Stimulated activated CD4-positive, alpha-beta T cell treated with anti-CD3 and anti-CD28 coated beads, Interleukin-2, amount 100 ng/mL, for 48 hours (primary cell): ENCODE measurements around the gene MAPKAPK2.
"Not testable (repeated sequence)": the region's sequence is repeated elsewhere in the genome, so short reads cannot be mapped to it uniquely, and the experiment has no call there.

Experiments used
- DNase-seq, 2 donors: peaks; one replicate each; pipeline ENCODE4 v3.0.0-alpha.2; 2020

Gene MAPKAPK2

DNA sequence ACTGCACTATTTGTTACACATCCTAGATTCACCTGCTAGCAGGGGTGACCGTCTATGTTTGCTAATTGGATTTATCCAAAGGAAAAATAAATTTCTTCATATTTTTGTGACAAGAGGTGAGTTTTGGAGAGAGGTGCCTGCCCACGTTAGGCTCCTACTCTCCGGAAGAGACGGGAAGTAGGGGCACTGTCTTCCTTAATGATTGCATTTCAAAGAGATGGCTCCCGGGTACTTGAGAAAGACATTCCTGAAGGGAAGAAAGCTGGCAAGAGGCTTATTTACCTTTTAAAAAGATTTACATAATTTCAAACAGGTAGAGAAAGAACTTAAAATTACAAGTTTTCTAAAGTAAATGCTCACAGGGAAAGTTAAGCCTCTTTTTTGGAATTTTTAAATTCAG lies 67.2 kb downstream of the MAPKAPK2 start:
- DNase-seq, result no peak

DNA sequence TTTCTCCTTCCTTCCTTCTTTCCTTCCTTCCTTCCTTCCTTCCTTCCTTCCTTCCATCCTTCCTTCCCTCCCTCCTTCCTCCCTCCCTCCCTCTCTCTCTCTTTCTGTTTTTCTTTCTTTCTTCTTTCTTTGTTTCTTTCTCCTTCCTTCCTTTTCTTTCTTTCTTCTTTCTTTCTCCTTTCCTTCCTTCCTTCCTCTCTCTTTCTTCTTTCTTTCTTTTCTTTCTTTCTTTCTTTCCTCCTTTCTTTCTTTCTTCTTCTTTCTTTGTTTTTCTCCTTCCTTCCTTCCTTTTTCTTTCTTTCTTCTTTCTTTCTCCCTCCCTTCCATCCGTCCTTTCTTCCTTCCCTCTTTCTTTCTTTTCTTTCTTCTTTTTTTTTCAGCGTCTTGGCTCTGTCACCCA lies 67.8 kb downstream of the MAPKAPK2 start:
- DNase-seq, result no peak

DNA sequence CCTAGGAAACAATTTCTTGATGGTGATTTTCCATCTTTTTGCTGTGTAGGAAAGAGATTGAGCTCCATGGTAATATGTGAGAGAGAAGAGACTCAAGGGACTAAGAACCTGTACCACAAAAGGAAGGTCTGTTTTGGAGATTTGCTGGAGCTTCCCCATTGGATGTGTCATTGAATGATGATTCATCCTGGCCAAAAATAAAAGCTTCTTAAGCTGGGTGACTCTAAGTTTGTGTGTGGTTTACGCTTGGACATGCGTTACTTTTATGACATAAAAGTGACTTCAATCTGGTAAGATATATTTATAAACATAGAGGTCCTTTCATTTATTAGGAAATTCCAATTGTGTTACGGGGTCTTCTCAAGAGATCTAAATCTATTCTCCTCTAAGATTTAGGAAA lies 68.4 kb downstream of the MAPKAPK2 start:
- no peak for DNase-seq

DNA sequence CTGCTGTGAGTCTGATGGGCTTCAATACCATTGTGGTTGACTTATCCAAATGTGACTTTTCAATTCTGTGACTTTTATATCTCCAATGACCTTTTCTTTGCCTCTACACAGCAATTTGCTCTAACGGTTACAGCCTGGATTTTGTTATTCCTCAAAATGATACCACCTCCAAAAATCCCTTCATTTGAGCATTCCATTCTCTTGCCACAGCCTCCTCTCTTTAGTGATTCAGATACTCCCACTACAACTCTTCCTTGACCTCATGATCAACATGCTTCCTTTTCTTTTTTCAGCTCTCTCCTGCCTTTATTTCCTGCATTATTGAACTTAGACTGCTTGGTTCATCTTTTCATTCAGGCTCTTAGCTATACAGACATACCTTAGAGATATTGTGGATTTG lies 69.3 kb downstream of the MAPKAPK2 start:
- no peak for DNase-seq

DNA sequence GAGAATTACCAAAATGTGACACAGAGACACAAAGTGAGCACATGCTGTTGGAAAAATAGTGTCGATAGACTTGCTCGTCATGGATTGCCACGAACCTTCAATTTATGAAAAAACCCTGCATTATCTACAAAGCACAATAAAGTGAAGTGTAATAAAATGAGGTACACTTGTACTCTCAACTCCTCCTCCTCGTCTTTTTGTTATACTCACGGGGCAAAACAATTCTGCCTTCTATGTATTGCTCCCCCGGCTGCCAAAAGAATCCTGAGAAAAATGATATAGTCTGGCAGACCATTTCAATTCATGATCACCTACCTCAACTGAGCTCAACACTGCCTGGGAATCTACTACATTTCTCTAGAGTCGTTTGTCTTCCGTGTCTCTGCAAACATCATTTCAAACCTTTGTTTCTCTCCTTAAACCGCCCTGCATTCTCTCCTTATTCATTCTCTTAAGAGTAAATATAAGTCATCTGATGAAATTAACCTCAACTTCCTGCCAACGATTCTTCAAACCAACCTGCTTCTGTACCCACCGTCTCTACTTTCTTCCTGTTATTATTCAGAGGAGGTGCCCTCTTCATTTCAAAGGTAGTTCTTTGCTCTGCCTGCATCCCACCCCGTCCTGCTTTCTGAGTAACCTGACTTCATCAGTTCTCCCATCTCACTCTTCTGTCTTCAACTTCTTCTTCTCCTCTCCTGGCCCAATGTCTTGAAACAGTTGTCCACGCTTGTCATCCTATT lies 73.0 kb downstream of the MAPKAPK2 start:
- DNase-seq, result no peak

DNA sequence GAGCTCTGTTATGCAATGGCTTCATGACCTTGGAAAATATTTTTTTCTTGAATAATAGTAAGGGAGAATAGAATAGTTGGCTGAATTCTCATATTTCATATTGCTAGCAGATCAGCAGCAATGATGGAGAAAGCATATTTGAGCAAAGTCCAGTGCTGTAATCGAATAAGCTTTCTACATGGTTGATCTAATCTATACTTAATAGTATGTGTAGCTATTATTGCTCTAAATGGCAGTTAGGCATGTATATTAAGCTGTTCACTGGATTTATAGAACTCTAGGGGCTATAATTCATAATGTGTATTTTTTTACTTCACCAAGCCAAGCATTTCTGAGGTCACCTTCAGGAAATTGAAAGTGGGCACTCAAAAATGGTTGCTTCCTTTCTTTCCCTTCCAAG lies 75.9 kb downstream of the MAPKAPK2 start:
- no peak for DNase-seq

DNA sequence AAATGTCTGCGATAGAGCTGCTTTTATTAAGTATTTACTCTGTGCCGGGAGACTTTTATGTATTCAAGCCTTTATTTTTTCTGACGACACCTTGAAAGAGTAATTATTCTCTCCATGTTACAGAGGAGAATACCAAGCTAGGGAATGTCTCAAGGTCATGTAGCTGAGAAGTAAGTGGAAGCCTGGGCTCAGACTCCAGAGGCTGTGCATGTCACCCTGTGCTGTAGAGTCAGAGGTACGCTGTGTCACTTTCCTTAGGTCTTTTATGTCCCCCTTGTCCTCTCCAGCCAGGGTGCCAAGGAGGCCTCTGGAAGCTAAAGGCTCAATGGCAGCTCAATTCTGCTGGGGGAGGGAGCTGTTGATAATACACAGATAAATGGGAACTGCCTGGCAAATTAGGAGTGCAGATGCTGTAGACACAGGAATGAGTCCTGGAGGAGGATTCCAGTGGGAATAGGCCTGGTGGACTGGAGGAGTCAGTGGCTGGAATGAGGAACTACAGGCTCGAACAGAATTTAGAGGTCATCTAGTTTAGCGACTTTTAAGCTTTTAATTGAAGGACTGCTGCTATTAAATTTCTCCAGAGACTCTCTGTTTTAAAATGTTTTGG lies 76.6 kb downstream of the MAPKAPK2 start:
- no peak for DNase-seq

DNA sequence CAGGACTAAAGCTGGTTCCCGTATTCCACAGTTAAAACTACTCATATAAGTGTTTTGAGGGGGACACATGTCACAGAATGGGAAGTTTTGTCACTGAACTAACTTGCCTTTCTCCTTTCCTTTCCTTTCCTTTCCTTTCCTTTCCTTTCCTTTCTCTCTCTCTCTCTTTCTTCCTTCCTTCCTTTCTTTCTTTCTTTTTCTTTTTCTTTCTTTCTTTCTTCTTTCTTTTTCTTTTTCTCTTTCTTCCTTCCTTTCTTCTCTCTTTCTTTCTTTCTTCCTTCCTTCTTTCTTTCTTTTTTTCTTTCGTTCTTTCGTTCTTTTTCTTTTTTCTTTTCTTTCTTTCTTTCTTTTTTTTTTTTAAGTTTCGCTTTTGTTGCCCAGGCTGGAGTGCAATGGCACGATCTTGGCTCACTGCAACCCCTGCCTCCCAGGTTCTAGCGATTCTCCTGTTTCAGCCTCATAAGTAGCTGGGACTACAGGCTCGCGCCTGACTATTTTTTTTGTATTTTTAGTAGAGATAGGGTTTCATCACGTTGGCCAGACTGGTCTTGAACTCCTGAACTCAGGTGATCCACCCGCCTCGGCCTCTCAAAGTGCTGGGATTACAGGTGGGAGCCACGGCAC lies 78.1 kb downstream of the MAPKAPK2 start:
- DNase-seq, result not testable (repeated sequence)

DNA sequence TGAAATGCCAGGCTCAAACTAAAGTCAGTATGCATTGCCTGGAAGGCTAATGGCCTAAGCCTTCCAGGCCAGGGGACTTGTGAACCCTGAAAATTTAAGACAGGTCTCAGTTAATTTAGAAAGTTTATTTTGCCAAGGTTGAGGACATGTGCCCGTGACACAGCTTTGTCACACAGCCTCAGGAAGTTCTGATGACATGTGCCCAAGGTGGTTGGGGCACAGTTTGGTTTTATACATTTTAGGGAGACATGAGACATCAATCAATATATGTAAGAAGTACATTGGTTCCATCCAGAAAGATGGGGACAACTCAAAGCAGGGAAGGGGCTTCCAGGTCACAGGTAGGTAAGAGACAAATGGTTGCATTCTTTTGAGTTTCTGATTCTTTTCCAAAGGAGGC lies 81.1 kb downstream of the MAPKAPK2 start:
- DNase-seq, result not testable (repeated sequence)

DNA sequence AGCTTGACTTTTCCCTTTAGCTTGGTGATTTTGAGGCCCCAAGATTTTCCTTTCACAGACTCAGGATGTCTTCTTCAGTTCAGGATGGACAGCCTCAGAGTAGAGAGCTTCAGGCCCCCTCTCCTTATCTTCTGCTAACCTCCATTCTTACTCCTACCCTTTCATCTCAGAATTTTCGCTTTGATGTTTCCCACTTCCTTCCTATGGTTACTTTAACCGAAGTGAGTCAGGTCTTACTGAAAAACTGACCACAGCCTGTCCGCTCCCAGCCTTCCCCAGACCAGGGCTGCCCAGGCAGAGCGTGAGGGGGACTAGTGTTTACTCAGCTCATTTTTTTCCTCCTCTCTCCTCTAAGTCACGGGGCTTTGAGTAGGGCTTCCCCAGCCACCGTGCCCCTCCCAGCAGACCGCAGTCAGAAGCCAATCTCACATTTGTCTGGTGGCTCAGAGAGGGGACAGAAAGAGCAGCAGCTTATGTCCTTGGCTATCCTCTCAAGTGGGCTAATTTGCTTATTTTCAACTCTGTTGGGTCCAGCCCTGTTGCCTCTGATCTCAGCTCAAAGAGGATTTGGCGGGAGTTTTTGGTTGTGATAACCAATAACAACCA lies 81.6 kb downstream of the MAPKAPK2 start:
- peak in 1 of 2 donors; percentile 42 for DNase-seq

DNA sequence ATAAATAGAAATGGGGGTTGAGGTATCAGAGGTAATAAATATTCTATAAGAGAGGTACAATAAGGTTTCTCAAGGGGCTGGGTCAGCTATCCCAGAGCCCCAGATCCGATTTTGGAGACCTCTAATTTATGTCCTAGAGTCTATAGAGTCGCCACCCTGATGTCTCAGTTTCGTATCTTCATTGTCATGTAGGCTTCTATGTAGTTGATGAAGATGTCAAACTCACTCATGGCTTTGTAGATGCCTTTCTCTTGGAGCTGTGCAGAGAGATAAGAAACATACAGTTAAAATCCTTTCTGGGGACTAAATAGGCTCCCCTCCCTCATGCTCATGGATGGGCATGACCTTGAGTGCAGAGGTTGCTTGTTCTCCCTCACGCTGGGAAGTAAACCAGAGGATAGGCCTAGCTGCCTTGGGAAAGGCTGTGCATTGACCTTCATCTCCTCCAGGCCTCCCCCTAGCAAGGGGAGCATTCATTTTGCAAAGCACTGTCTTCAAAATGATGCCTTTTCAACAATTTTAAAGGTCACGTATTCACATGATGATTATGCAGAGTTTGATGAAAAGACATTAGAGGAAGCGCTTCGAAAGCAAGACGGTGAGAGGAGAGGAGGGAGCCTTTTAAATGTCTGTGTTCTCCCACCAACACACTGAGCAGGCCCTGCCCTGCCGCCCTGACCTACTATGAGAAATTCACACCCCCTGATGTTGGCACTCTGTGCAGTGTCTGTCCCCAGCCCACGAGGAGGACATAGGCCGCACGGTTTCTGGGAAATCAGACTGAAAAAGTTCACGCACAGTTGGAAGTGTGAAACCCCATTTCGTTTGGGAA lies 84.0 kb downstream of the MAPKAPK2 start:
- DNase-seq, result no peak

DNA sequence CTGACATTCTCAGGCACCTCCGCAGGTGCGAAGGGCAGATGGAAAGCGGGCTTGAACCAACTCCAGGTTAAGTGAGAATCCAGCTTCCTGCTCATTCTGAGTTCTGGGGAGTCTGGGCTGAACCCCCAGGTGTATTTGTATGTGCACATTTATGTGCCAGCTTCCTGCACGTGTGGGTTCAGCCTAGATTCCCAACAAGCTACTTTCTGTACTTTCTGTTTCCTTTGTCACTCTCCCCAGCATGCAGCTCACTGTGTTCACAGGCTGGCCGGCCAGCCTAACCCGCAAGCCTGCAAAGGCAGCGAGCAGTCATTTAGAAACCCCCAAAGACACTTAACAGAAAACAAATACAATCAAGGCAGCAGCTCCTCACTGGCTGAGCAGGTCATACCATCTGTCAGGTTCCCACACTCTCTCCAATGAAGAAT lies 84.6 kb downstream of the MAPKAPK2 start:
- peak; percentile 41 to 49 for DNase-seq

DNA sequence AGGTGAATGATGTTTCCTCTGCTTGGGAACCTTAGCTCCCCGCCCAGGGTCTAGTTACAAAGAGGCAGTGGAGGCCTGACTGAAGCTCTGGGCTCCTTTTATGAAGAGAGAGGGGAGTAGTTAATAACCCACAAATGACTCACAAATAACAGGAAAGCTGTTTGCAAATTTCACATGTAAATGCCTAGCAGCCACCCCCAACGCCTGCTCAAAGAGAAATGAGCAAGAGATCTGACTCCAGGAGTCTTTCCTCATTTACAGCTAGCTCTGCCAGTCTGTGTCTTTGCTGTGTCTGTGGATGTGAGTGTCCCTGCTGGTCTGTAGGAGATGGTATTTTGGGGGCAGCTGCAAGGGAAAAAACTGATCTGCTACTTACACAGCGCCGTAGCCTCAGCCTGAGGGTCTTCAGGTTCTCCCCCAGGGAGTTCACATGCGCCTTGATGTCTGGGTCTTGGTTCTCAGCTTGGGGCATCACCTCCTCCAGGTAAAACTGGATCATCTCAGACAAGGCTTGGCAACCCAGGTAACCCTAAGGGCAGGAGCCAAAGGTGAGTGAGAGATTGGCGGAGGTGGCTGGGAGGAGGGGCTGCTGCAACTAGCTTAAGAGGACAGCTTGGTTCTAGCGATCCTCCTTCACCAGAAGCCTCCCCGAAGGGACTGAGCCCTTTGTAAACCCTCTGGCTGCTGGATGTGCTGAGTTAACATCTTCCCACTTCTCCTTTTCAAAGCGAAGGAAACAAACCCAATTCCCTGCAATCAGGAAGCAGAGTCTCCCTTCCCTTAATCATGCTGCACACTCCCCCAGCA lies 86.0 kb downstream of the MAPKAPK2 start, which contains the start of gene IL19:
Gene IL19, plus strand, starts transcription at position 243 of the 807 bp plus-strand sequence. CDS start 65,890 bp downstream, outside the sequence.
- DNase-seq, result no peak

DNA sequence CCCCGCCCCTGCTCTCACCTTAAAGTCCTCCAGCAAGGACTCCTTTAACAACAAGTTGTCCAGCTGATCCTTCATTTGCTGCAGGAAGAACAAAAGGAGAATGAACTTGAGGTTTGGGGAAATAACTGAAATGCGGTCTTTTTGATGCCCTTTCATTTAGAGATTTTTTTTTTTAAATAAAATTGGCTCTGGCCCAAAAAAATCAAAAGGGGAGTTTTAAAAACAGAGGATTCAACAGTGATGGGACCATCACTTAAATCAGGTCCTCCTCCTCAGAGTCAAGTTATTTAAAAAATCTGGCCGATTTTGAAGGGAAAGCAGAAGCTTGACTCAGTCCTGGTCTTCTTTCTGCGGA lies 86.6 kb downstream of the MAPKAPK2 start:
- no peak for DNase-seq

DNA sequence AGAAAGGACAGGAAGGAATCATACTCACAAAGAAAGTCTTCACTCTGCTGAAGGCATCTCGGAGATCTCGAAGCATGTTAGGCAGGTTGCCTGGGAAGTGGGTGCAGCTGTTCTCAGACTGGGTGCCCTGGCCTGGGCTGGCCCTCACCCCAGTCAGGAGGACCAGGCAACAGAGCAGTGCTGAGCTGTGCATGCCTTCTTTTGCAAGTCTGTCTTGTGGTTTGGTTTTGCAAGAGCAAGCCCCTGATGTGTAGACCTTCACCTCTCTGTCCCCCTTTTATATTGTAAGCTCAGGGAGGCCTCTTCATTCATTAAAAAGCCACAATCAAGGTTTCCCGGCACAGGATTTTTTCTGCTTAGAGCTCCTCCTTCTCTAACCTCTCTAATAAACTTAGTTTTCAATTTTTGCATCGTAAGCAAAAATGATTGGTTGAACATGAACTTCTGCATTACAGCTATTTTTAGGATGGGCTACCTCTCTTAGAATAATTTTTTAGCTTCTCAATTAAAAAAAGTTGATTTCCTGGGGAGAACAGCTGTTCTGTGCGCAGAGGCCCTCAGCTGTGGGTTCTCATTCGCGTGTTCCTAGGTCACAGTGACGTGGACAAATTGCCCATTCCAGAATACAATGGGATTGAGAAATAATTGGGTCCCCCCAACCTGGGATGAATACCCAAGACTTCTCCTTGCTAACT lies 87.7 kb downstream of the MAPKAPK2 start, which contains the start of gene IL10:
Gene IL10, minus strand, starts transcription at position 252 of the 695 bp plus-strand sequence. Its CDS starts 59 bp downstream, at position 193.
- DNase-seq, result no peak

DNA sequence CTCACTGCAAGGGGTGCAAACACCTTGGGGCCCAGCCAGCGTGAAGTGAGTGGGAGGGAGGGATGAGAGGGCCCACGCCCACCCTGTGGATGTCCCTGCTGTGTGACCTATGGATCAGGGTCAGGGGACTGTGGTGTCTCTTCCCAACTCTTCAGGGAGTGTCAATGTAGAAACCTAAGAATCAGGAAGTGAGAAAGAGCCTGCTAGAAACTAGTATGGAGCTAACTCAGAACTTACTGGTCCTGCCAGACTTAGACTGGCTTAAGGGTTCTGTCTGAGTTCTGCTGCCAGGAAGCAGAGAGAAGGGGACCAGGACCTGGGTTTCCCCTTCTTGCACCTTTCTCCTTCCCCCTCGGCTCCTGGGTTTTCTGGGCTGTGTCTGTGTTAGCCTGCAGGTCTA lies 89.4 kb downstream of the MAPKAPK2 start:
- no peak for DNase-seq

DNA sequence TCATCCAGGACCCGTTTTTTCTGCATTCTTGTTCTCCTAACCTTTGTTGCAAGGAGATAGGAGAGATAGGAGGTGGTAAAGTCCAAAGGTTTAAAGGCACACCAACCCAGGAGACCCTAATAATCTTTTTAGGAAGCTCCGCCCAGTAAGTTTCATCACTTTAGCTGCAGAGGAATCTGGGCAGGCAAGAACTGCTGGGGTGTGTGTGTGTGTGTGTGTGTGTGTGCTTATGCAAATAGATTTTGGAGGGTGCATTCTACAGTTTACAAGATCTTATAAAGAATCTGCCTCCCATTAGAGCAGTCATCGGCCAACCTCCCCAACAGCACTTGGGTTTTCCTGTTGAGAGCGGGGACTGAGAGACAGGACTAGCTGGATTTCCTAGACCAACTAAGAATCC lies 91.5 kb downstream of the MAPKAPK2 start:
- no peak for DNase-seq

DNA sequence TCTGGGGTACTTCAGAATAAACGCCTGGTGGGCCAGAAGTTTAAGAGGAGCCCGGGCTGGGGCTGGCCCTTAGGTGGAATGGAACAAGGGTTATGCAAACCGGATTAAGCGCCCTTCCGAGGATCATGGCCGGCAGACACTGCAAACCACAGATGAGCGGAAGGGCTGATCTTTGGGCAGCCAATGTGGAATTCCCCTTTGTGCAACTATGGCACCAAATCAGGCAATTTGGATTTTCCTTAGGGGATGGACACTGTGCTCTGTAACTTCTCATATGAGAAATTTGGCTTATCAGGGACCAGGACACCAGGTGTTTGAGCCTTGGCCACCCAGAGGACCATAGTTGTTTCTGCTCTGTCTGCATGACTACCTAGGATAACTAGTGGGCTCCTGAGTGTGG lies 93.3 kb downstream of the MAPKAPK2 start:
- DNase-seq, result no peak

DNA sequence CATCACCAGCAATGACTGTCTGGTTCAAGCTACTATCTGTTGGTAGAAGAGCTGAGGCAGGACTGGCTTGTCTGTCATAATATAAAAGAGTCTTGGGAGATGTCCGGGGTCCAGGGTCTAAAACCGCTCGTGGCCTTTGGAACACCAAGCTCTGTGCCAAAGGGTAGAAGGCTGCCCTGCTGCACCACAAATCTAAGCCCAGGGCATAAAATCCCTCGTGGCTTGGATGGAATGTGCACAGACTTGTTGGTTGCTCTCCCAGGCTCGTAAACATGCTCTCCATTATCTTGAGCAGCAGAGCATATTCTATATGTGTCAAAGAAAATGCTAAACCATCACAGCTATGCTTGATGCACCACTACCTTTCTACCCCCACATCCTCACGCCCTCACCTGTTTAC lies 94.2 kb downstream of the MAPKAPK2 start:
- not testable (repeated sequence) for DNase-seq

DNA sequence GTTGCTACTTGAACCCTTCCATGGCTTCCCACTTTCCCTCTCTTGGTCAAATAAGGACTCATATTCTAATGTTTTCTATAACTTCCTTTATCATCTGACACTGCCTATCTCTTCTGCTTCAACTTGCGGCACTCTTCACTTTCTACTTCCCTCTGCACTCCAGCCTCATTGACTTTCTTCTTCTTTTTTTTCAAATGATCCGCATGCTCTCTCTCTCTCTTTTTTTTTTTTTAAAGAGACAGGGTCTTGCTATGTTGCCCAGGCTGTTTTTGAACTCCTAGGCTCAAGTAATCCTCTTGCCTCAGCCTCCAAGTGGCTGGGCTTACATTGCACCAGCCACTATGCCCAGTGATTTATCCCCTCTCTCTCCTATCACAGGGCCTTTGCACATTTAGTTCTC lies 94.9 kb downstream of the MAPKAPK2 start:
- DNase-seq, result no peak

DNA sequence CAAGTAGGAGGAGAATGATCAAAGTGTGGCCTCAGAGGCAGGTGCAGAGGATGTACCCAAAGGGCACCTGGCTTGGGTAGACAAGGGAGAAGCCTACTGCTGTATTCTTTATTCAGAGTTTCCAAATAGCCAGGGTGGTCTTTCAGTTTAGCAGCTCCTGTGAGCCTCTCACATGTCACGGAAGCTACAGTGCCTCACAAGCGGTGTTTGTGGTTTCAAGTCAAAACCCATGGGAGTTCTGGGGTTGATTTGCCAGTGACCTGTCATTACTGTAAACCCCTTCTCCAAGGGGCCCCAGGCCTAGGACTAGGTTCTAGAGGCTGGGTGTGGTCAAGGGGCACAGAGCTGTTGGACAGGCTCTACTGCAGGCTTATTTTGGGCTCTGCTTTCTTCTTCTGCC lies 97.7 kb downstream of the MAPKAPK2 start:
- no peak for DNase-seq
